Measurements from ENCODE around the gene AMER2. TPM values are rescaled to one million over a fixed set of nuclear protein-coding genes. Genes with fewer than 3 reads are reported as not detected.

AMER2 gene
- polyA plus RNA-seq, 1 of the 3 experiments (the other 2 are of a cell fraction), result not detected

- H3K9ac ChIP-seq, result no peak overlapping the region
- H3F3A ChIP-seq (replicated peaks; ENCODE audit: insufficient read depth), result no peaks in the 10 kb centered on the region
- POLR2A ChIA-PET, result no interaction called here
- no peaks in the 10 kb centered on the region for H3K4me1 ChIP-seq (ENCODE audit: control insufficient read depth in 1 of 2, insufficient read depth in 2 of 2, low read depth in 1 of 2, low read length in 1 of 2)
- H3K27me3 ChIP-seq (ENCODE audit: insufficient read depth), result peaks cover 4% of the 10 kb centered on the region; the same call in 1 of the 2 replicates
- no peak overlapping the region for H3K4me3 ChIP-seq (ENCODE audit: low read depth in 2 of 2, low read length in 1 of 2)
- no peaks in the 10 kb centered on the region for H3K79me2 ChIP-seq (ENCODE audit: insufficient read depth)
- H3K27ac ChIP-seq (ENCODE audit: low read depth in 2 of 2, low read length in 1 of 2), result no peak overlapping the region
- no peak for DNase-seq
- no peak overlapping the region for H3K4me2 ChIP-seq
- H4K20me1 ChIP-seq (ENCODE audit: insufficient read depth), result no peaks in the 10 kb centered on the region
- H2AFZ ChIP-seq (ENCODE audit: low read depth), result no peak overlapping the region
- no peaks in the 10 kb centered on the region for H3K9me3 ChIP-seq
- H3K9me2 ChIP-seq, result no peaks in the 10 kb centered on the region
- CTCF ChIA-PET, result no interaction called here
- 2% methylated on average over 3 of the region's 3 CpGs for WGBS (ENCODE audit: low lambda C conversion rate)
- no peak for TF ChIP-seq MXI1 (IDR thresholded peaks at IDR 0.05; ENCODE audit: low read depth, low read length)
- no peak for TF ChIP-seq MEF2A (IDR thresholded peaks at IDR 0.05; ENCODE audit: borderline replicate concordance, low read depth)
- TF ChIP-seq USF2 (IDR thresholded peaks at IDR 0.05; ENCODE audit: borderline replicate concordance, low read depth, low read length), result no peak
- no peak for TF ChIP-seq JUND (IDR thresholded peaks at IDR 0.05)
- TF ChIP-seq CHD2 (IDR thresholded peaks at IDR 0.05; ENCODE audit: low read length, partially characterized antibody), result no peak
- no peak for TF ChIP-seq REST (IDR thresholded peaks at IDR 0.05; ENCODE audit: low read depth, low read length)
- no peak for TF ChIP-seq FOXM1 (IDR thresholded peaks at IDR 0.05; ENCODE audit: low read depth)
- TF ChIP-seq NFIC (IDR thresholded peaks at IDR 0.05; ENCODE audit: borderline replicate concordance), result no peak
- TF ChIP-seq USF1 (IDR thresholded peaks at IDR 0.05; ENCODE audit: borderline replicate concordance, low read depth), result no peak
- no peak for TF ChIP-seq TEAD4 (IDR thresholded peaks at IDR 0.05; ENCODE audit: borderline replicate concordance, insufficient read depth)
- no peak for TF ChIP-seq MAX (IDR thresholded peaks at IDR 0.05; ENCODE audit: low read depth)
- TF ChIP-seq GATA2 (CRISPR knock-in tag; IDR thresholded peaks at IDR 0.05), result no peak
- TF ChIP-seq ZBTB33 (IDR thresholded peaks at IDR 0.05; ENCODE audit: borderline replicate concordance, low read depth), result no peak
- no peak for TF ChIP-seq SIN3A (IDR thresholded peaks at IDR 0.05; ENCODE audit: borderline replicate concordance, low read depth, low read length)
- no peak for TF ChIP-seq EZH2phosphoT487 (IDR thresholded peaks at IDR 0.05; ENCODE audit: borderline replicate concordance, low read depth)
- TF ChIP-seq IRF3 (IDR thresholded peaks at IDR 0.05; ENCODE audit: low read depth, low read length), result no peak
- no peak for TF ChIP-seq TAF1 (IDR thresholded peaks at IDR 0.05; ENCODE audit: borderline replicate concordance, low read depth, low read length)
- no peaks in the 10 kb centered on the region for H3K36me3 ChIP-seq (replicated peaks in 1 of 2; ENCODE audit: control insufficient read depth in 1 of 2, insufficient read depth in 2 of 2, low read length in 1 of 2)
Observed at GRCh38 chr13:25137788-25138115, 34.3 kb downstream of the AMER2 start.
